ENCODE data around the gene DHCR7. TPM values are rescaled to one million over a fixed set of nuclear protein-coding genes. Genes with fewer than 3 reads are reported as not detected.

The DHCR7 gene
- total RNA-seq, 1 donor from 2014 or later: 97.0 TPM

DNA sequence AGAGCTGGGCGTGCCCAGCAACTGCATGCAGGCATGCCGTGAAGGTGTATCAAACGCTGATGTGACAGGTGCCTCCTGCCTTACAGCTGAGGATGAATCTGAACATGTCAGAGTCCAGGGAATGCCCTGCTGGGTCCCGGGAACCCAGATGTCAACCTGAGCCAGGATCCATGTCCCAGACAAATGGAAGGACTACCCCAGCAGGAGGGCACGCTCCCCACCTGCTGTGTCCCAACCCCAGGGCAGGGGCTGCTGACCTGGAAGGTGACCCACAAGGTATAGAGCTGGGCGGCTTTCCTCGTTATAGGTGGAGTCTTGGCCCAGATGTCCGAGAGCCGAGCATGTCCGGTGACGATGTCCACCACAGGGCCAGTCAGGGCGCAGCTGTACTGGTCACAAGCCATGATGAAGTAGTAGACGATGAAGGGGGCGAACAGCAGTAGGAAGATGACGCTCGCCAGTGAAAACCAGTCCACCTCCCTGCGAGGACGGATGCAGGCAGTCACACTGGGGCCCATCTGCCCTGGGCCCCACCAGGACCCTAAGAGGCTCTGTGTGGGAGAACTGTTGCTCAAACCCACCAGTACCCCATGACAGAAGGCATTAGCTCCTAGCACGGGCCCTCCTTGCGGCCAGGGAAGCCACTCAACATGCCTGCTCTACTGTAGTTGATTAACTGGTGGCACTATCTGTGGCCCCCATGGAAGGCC is 4.3 kb downstream of the DHCR7 start:
- TF ChIP-seq, protein P1, sequence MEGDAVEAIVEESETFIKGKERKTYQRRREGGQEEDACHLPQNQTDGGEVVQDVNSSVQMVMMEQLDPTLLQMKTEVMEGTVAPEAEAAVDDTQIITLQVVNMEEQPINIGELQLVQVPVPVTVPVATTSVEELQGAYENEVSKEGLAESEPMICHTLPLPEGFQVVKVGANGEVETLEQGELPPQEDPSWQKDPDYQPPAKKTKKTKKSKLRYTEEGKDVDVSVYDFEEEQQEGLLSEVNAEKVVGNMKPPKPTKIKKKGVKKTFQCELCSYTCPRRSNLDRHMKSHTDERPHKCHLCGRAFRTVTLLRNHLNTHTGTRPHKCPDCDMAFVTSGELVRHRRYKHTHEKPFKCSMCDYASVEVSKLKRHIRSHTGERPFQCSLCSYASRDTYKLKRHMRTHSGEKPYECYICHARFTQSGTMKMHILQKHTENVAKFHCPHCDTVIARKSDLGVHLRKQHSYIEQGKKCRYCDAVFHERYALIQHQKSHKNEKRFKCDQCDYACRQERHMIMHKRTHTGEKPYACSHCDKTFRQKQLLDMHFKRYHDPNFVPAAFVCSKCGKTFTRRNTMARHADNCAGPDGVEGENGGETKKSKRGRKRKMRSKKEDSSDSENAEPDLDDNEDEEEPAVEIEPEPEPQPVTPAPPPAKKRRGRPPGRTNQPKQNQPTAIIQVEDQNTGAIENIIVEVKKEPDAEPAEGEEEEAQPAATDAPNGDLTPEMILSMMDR (conservative IDR thresholded peaks at IDR 0.05): no peak
- Mint-ChIP-seq H3K4me3 (no peak overlapping the region), H3K27me3 (no peaks in the 10 kb centered on the region), H3K27ac (no peak overlapping the region), H3K36me3 (peaks cover 38% of the 10 kb centered on the region), H3K9me3 (no peaks in the 10 kb centered on the region), H3K4me1 (ENCODE audit: unreplicated experiment) (peaks cover 10% of the 10 kb centered on the region)
- DNase-seq (ENCODE audit: extremely low spot score, unreplicated experiment): no peak

DNA sequence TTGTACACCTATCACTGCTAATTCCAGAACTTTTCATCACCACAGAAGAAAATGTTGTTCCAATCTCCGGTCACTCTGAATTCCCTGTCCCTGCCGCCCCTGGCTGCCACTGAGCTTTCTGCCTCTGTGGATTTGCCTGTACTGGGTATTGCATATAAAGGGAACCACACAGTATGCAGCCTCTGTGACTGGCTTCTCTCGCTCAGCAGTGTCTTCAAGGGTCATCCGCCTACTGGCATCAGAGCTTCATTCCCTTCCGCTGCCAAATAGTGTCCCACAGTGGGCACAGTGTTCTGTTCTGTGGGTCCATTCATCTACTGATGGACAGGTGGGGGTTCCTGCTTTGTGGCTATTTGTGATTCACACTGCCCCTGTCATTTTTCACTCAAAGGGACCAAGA is 5.3 kb downstream of the DHCR7 start:
- peaks cover 10% of the 10 kb centered on the region for H3K4me1 Mint-ChIP-seq (ENCODE audit: unreplicated experiment)

DNA sequence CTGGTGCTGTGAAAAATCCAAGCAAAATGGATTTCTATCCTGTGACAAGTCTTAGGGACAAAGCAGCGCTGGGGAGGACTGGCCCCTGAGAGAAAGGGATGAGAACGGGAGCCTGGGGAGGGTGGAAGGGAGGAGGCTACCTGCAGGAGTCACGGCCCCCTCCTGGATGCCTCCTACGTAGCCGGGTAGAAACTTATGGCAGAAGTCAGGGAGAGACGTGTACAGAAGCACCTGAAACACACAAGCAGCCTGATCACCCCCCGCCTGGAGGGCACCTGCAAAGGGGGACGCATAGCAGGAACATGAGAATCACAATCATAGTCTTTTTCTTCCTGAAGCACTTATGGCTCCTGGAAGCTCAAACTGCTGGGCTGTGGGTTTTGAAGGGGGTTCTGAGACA is 6.1 kb downstream of the DHCR7 start:
- Mint-ChIP-seq H3K4me3 (no peak overlapping the region), H3K27me3 (no peaks in the 10 kb centered on the region), H3K27ac (no peak overlapping the region), H3K4me1 (ENCODE audit: unreplicated experiment) (peaks cover 4% of the 10 kb centered on the region), H3K36me3 (peaks cover 37% of the 10 kb centered on the region), H3K9me3 (no peaks in the 10 kb centered on the region)
- no peak for DNase-seq (ENCODE audit: extremely low spot score, unreplicated experiment)
- TF ChIP-seq, protein P1 (conservative IDR thresholded peaks at IDR 0.05): no peak

More for the DNA sequence above, 5.3 kb downstream of the DHCR7 start:
- Mint-ChIP-seq H3K9me3 (no peaks in the 10 kb centered on the region), H3K4me3 (no peak overlapping the region), H3K27me3 (no peaks in the 10 kb centered on the region), H3K36me3 (peaks cover 38% of the 10 kb centered on the region), H3K27ac (no peak overlapping the region)
- no peak for DNase-seq (ENCODE audit: extremely low spot score, unreplicated experiment)
- TF ChIP-seq, protein P1 (conservative IDR thresholded peaks at IDR 0.05): no peak

DNA sequence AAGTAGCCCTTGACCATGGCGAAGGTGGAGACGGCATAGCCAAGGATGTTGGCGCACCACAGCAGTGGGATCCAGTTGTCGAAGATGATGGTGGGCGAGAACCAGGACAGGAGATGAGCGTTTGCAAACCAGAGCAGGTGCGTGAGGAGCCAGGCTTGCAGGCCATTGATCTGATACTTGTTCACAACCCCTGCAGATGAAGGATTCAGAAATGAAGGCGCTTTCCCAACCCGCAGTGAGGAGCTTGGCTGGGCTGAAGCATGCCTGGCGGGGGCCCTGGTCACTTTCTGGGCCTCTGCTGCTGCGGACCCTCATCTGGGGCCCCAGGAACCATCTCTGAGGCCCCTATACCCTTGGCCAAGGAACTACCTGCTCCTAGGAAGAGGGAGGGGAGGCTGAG is 6.9 kb downstream of the DHCR7 start:
- Mint-ChIP-seq H3K36me3 (peaks cover 30% of the 10 kb centered on the region), H3K27me3 (no peaks in the 10 kb centered on the region), H3K4me3 (no peak overlapping the region), H3K4me1 (ENCODE audit: unreplicated experiment) (no peaks in the 10 kb centered on the region), H3K27ac (no peak overlapping the region), H3K9me3 (no peaks in the 10 kb centered on the region)
- no peak for DNase-seq (ENCODE audit: extremely low spot score, unreplicated experiment)
- TF ChIP-seq, protein P1 (conservative IDR thresholded peaks at IDR 0.05): no peak

DNA sequence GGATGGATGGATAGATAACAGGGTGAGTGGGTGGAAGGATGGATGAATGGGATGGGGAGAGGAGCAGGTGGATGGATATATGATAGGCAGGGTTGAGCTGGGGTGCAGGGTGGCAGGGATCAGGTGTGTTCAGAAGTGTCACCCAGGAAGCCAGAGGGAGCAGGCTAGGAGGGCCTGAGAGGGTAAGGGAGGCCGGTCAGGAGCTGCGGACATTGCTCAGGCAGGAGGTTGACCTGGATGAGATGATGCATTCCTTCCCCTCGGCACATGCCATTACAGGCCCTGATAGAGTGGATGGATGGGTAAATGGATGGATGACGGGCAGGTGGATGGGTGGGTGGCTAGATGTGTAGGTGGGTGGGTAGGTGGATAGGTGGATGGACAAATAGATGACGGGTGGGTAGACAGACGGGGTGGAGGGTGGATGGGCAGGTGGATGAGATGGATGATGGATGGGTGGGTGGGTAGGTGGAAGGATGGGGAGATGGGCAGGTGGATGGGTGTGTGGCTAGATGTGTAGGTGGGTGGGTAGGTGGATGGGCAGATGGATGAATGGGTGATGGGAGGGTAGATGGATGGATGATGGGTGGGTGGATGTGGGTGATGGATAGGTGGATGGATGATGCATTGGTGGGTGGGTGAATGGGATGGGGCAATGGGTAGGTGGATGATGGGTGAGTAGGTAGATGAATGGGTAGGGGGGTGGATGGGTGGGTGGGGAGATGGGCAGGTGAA is 8.0 kb downstream of the DHCR7 start:
- H3K9me3 Mint-ChIP-seq: no peaks in the 10 kb centered on the region
- no peak overlapping the region for H3K27ac Mint-ChIP-seq
- TF ChIP-seq, protein P1 (conservative IDR thresholded peaks at IDR 0.05): no peak
- H3K4me3 Mint-ChIP-seq: no peak overlapping the region
- DNase-seq (ENCODE audit: extremely low spot score, unreplicated experiment): no peak
- H3K4me1 Mint-ChIP-seq (ENCODE audit: unreplicated experiment): no peaks in the 10 kb centered on the region
- H3K27me3 Mint-ChIP-seq: no peaks in the 10 kb centered on the region
- peaks cover 20% of the 10 kb centered on the region for H3K36me3 Mint-ChIP-seq
